Ishikawa (cell line): ENCODE results near the gene GMPR.

Experiments used
- CEBPB ChIP-seq: IDR thresholded peaks from 2 replicates; pipeline ENCODE4 v1.6.1; 2012
- EP300 ChIP-seq: IDR thresholded peaks from 2 replicates; pipeline ENCODE4 v1.6.1; 2012; ENCODE audit warnings: borderline replicate concordance
- NFIC ChIP-seq: IDR thresholded peaks from 2 replicates; pipeline ENCODE4 v1.6.1; 2012

DNA sequence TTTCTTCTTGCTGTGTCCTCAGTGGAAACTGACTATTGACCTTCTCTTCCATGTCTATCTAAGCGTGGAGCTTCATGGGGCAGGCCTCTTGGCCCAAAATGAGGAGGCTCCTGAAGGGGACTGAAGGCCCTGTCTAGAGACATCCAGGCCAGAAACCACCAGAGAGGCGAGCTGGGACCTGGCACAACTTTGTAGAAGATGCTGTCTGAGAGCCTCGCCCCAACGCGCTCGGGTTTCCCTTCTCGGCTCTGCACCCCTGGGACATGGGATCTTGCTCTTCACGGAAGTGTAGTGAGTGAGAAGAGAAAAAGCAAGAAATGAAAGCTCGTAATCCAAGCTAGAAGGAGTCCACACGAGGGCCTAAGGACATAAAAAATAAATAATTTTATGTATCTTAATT lies 96.8 kb downstream of the GMPR start:
- no peak for TF ChIP-seq NFIC
- no peak for TF ChIP-seq EP300
- TF ChIP-seq CEBPB: no peak
